GM19328 (cell line): ENCODE results near the gene MRPL1.
"Not testable (repeated sequence)": the region's sequence is repeated elsewhere in the genome, so short reads cannot be mapped to it uniquely, and the experiment has no call there.

Experiments used
- ATAC-seq: cut with Tn5 transposase; IDR thresholded peaks from one replicate; pipeline ENCODE4 v1.9.1; 2021; ENCODE audit warnings: mild to moderate bottlenecking, moderate library complexity; ENCODE audit not compliant: unreplicated experiment

MRPL1 gene

DNA sequence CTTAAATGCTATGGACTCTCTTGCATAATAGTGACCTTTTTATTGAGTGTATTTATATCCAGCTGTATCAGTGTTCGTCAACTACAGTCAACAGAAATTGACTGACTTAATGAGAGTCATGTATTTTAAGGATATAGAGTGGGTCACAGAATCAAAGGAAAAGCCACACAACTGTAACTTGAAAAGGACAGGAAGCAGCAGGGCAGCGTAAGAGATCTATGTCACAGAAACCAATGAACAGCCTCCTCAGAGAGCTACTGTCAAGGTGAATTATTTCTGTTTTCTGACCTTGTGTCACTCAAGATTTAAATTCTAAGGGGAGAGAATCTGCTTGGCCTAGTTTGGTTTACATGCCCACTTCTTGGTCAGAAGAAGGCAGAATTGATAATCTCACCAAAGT, 100.4 kb downstream of the MRPL1 start:
- ATAC-seq: no peak

DNA sequence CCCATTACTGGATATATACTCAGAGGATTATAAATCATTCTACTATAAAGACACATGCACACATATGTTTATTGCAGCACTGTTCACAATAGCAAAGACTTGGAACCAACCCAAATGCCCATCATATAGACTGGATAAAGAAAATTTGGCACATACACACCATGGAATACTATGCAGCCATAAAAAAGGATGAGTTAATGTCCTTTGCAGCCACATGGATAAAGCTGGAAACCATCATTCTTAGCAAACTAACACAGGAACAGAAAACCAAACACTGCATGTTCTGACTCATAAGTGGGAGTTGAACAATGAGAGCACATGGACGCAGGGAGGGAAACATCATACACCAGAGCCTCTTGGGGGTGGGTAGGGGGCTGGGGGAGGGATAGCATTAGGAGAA, 111.0 kb downstream of the MRPL1 start:
- not testable (repeated sequence) for ATAC-seq

DNA sequence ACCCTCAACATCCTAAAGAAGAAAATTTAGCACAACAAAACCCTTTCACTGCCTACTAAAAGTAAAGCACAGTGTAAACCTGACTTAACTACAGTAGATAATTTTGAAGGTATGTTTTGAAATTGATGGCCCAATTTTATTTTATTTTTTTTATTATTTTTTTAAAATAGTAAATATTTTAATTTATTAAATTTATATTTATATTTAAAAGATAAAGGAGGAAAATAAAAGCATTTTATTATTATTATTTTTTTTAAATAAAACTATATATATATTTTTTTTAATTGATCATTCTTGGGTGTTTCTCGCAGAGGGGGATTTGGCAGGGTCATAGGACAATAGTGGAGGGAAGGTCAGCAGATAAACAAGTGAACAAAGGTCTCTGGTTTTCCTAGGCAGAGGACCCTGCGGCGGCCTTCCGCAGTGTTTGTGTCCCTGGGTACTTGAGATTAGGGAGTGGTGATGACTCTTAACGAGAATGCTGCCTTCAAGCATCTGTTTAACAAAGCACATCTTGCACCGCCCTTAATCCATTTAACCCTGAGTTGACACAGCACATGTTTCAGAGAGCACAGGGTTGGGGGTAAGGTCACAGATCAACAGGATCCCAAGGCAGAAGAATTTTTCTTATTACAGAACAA, 120.4 kb downstream of the MRPL1 start:
- not testable (repeated sequence) for ATAC-seq

DNA sequence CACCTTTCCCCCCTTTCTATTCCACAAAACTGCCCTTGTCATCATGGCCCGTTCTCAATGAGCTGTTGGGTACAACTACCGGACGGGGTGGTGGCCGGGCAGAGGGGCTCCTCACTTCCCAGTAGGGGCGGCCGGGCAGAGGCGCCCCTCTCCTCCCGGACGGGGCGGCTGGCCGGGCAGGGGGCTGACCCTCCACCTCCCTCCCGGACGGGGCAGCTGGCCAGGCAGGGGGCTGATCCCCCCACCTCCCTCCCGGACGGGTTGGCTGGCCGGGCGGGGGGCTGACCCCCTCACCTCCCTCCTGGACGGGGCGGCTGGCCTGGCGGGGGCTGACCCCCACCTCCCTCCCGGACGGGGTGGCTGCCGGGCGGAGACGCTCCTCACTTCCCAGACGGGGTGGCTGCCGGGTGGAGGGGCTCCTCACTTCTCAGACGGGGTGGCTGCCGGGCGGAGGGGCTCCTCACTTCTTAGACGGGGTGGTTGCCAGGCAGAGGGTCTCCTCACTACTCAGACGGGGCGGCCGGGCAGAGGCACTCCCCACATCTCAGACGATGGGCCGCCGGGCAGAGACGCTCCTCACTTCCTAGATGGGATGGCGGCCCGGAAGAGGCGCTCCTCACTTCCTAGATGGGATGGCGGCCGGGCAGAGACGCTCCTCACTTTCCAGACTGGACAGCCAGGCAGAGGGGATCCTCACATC, 121.1 kb downstream of the MRPL1 start:
- not testable (repeated sequence) for ATAC-seq

DNA sequence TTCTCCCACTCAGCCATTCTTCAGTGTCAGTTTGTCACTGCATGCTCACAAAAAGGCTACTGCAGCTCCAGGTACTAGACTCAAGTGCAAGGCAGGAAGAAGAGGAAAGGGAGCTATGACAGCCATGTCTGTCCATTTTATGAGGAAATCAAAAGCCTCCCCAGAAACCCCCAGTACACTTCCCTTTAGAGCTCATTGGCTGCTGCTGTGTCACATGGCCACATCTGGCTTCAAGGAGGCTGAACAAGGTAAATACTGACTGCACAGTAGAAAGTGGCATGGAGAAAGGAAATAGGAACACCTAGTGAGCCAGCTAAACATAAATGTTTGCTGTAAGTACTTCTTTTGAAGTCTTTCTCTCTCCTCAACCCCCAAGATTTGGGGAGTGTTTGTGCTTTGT, 127.3 kb downstream of the MRPL1 start:
- ATAC-seq: no peak

DNA sequence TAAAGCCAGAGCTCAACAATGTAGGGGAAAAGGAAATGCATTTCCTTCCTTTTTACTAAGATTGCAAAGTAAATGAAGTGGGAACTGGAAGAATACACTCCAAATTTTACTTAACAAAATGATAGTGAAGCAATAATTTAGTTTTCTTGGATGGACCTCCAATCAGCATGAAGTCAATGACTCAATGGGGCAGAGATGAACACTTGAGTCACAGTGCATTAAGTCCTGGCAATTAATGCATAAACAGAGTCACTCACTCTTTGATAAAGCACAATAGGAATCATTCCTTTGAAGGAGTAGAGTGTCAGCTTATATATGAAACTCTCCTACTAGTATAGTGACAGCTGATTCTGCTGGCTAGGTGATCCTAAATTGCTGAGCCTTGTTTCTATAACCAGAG, 127.8 kb downstream of the MRPL1 start:
- ATAC-seq: no peak

DNA sequence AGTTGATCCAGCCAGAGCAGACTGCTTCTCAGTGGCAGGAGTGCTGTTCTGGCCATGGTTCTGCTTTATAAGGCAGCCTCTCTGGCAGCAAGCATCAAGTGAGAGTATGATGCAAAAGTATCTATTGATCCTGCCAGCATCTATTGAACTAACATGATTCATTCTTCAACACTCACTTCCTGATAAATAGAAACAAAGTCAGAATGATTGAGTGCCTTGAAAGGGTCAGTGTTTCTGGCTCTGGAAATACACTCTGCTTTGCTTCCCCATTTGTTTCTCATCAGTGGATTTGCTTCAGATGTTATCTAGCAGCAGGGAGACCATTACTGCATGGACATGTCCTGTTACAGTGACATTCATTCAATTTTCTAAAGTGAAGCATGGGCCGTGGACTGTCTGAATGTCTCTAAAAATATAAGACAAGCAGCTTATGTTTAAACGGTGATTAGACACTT, 128.3 kb downstream of the MRPL1 start:
- no peak for ATAC-seq

DNA sequence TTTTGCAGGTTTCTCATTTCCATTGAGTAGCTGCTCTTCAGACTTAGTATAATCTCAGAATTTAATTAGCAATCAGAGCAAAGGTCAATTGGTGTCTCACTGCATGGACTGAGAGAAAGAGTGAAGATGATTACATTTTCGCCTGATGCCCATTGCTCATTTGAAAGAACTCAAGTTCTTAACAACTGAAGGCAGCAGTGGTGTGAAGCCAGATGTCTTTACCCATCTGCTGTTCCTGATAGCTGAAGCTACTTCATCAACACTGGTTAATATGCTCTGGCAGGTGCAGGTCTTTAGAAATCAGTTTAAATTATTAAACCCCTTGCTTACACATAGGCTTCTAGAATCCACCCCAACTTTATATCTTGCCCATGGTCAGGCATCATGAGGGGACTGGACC, 130.0 kb downstream of the MRPL1 start:
- no peak for ATAC-seq

DNA sequence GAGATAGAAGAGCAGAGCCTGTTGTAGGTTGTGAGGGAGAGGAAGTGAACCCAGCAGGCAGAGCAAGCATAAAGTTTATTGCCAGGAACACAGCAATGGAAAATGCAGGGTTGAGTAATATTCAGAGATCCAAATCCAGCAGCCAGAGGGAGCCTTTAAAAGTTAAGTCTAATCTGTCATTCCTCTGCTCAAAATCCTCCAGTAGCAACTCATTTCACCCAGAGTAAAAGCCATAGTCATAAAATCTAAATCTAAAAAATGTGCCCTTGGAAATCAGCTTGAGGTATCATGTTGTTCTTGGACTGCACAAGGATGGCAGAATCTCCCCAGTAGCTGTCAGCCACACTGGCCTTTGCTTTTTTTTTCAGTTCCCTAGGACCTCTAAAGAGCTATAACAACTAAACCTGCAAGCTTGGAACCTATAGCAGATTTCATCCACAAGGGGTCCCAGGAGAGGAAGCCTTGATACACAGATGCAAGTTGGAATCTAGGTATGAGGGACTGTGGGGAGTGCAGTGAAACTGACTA, 131.6 kb downstream of the MRPL1 start:
- no peak for ATAC-seq

DNA sequence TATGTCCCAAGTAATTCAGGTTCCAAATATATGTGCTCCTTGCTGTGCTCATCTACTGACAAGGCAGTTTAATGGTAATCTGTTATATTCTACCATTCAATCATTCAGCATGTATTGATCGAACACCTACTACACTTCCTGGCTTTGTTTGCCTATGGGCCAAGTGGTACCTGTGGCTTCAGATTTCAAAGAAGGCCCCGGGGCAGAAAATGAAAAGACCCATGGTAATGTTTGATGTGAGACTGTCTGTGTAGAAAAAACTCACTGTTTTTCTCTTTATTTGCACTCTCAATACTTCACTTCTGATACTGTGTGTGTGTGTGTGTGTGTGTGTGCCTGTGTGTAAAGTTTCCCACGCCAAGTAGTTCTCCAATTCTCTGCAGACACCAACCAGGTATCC, 133.4 kb downstream of the MRPL1 start:
- ATAC-seq: no peak

DNA sequence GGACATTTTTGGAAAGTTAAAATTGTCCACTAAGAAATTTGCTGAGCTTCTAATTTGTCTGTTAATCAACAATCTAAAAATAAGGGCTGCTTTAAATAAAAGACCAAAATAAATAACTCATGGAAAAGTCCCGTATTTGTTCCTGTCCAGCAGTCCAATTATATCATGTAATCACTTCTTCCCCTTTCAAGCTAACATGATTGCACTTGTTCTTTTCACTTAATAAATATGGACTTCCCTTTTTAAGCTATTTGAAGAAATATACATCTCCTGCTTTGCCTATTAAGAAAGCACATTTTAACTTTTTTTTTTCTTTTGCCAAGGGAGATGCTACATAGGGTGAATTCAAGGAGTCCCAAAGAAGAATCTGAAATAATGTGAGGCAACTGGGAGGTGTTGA, 138.9 kb downstream of the MRPL1 start:
- ATAC-seq: no peak

DNA sequence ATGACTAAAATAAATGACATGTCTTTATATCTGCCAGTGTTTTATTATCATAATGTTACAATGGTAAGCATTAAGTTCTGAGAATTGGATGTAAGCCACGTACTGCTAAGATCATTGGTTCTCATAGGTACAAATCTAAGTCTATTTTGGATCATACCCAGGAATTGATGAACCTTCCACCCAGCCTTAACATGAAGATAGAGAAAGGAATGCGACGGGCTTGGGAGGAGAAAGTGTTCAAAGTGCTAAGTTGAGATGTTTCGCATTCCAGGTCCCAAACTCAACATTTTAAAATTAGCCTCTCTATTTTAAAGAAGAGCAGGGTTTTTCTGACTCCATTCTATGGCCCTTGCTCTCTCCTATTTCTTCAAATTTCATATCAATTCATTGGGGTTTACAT, 139.6 kb downstream of the MRPL1 start:
- ATAC-seq: no peak
